HG03095 (cell line): ENCODE measurements around the gene GINS2.

Experiments used
- ATAC-seq: cut with Tn5 transposase; IDR thresholded peaks from one replicate; pipeline ENCODE4 v1.9.1; 2021; ENCODE audit warnings: moderate library complexity; ENCODE audit not compliant: unreplicated experiment

Gene GINS2

GRCh38 chr16:85641776-85642176, 47.0 kb downstream of the GINS2 start:
- ATAC-seq = no peak

GRCh38 chr16:85641305-85641704, 47.4 kb downstream of the GINS2 start:
- no peak for ATAC-seq

- no peak for ATAC-seq
Measured at GRCh38 chr16:85640585-85640984, 48.2 kb downstream of the GINS2 start.

GRCh38 chr16:85640254-85640558, 48.5 kb downstream of the GINS2 start:
- no peak for ATAC-seq

- no peak for ATAC-seq
Measured at GRCh38 chr16:85639529-85640253, 49.1 kb downstream of the GINS2 start.

GRCh38 chr16:85638695-85639409, 49.9 kb downstream of the GINS2 start:
- no peak for ATAC-seq

GRCh38 chr16:85637808-85638647, 50.7 kb downstream of the GINS2 start:
- ATAC-seq = no peak

GRCh38 chr16:85637061-85637807, 51.5 kb downstream of the GINS2 start:
- no peak for ATAC-seq

- ATAC-seq = no peak
Measured at GRCh38 chr16:85636234-85636812, 52.4 kb downstream of the GINS2 start.

- no peak for ATAC-seq
Measured at GRCh38 chr16:85635545-85636140, 53.1 kb downstream of the GINS2 start.

- ATAC-seq = no peak
Measured at GRCh38 chr16:85634747-85635544, 53.8 kb downstream of the GINS2 start.

- no peak for ATAC-seq
Measured at GRCh38 chr16:85633888-85634287, 54.9 kb downstream of the GINS2 start.

- no peak for ATAC-seq
Measured at GRCh38 chr16:85633438-85633743, 55.4 kb downstream of the GINS2 start.

GRCh38 chr16:85632709-85633437, 55.9 kb downstream of the GINS2 start:
- ATAC-seq = no peak

- ATAC-seq = no peak
Measured at GRCh38 chr16:85631802-85632393, 56.9 kb downstream of the GINS2 start.

GRCh38 chr16:85631230-85631629, 57.5 kb downstream of the GINS2 start:
- no peak for ATAC-seq

- no peak for ATAC-seq
Measured at GRCh38 chr16:85629853-85630252, 58.9 kb downstream of the GINS2 start.

- ATAC-seq = no peak
Measured at GRCh38 chr16:85629326-85629725, 59.4 kb downstream of the GINS2 start.

GRCh38 chr16:85628645-85629044, 60.1 kb downstream of the GINS2 start:
- ATAC-seq = no peak
